ENCODE results near the gene JPH2.

JPH2 gene

DNA sequence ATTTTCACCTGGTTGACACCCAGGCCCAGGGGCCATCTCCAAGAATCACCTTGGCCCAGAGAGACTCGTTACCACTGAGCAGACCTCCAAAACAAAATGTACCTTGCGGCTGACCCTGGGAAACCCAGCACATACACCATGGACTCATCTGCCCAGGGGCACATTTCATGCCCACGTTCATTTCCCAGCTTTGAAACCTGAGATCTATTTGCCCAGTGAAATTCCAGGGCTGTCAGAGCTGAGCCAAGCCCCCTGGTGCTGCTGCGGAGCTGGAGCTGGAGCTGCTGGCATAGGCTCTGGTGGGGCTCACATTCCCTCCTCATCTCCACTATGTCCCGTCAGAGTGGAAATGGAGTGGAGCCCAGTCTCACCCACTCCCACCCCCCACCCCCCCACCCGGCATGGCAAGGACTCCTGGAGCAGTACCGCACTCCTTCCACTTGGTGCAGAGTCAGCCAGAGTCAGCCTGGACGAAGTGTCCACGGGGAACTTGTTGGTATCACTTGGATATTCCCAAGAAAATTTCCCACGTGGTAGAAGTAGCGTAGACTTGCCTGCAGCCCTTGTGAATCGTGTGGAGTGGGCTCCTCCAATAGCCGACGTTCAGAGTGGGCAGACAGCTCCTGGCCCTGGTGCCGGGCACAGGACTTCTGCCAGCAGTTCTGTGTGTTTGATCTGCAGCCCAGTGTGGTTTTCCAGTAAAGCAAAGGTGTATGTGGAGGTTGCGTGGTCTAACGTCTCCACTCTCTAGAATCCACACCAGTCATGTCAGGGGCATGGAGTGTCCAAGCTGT is 41.7 kb upstream of the JPH2 start:
- no peak overlapping the region for H3K27ac ChIP-seq
- no peak for TF ChIP-seq ZFX (IDR thresholded peaks at IDR 0.05)
- TF ChIP-seq, protein P1, sequence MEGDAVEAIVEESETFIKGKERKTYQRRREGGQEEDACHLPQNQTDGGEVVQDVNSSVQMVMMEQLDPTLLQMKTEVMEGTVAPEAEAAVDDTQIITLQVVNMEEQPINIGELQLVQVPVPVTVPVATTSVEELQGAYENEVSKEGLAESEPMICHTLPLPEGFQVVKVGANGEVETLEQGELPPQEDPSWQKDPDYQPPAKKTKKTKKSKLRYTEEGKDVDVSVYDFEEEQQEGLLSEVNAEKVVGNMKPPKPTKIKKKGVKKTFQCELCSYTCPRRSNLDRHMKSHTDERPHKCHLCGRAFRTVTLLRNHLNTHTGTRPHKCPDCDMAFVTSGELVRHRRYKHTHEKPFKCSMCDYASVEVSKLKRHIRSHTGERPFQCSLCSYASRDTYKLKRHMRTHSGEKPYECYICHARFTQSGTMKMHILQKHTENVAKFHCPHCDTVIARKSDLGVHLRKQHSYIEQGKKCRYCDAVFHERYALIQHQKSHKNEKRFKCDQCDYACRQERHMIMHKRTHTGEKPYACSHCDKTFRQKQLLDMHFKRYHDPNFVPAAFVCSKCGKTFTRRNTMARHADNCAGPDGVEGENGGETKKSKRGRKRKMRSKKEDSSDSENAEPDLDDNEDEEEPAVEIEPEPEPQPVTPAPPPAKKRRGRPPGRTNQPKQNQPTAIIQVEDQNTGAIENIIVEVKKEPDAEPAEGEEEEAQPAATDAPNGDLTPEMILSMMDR (conservative IDR thresholded peaks at IDR 0.05): no peak

DNA sequence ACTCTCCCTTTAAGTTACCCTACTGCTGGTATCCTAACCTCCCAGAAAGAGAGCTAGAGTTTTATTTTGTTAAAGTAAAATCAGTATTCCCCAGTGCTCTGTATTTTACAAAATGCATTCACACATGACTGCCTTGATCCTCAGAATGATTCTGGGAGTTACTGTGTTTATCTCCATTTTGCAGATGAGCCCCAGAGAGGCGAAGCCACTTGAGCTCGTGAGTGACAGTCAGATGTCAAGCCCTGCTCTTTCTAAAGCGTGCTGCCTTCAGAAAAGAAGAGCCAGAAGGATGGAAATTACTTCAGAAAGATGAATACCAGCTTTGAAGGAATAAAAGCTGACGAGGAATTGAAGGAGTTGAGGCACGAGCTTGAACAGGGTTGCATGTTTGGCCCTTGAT is 37.6 kb upstream of the JPH2 start:
- H3K27ac ChIP-seq: no peak overlapping the region
- no peak for TF ChIP-seq ZFX (IDR thresholded peaks at IDR 0.05)
- TF ChIP-seq, protein P1 (conservative IDR thresholded peaks at IDR 0.05): no peak

DNA sequence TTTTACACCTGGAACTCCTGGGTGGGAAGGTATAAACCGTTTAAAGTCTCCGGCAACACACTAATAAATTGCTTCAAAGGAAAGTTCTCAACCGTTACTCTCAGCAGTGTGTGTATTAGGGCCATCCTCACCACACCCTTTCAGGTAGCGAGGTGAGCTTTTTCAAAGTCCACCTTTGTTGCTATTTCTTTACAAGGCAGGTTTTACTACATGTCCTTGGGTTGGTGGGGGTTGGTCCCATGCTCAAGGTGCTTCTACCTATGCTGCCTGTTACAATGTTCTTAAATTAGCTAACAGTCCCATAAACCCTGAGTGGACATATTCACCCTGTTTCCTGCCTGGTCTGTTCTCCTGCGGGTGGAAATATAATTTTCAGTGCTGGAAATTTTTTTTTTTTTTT is 36.7 kb upstream of the JPH2 start:
- no peak overlapping the region for H3K27ac ChIP-seq
- no peak for TF ChIP-seq ZFX (IDR thresholded peaks at IDR 0.05)
- TF ChIP-seq, protein P1 (conservative IDR thresholded peaks at IDR 0.05): no peak

DNA sequence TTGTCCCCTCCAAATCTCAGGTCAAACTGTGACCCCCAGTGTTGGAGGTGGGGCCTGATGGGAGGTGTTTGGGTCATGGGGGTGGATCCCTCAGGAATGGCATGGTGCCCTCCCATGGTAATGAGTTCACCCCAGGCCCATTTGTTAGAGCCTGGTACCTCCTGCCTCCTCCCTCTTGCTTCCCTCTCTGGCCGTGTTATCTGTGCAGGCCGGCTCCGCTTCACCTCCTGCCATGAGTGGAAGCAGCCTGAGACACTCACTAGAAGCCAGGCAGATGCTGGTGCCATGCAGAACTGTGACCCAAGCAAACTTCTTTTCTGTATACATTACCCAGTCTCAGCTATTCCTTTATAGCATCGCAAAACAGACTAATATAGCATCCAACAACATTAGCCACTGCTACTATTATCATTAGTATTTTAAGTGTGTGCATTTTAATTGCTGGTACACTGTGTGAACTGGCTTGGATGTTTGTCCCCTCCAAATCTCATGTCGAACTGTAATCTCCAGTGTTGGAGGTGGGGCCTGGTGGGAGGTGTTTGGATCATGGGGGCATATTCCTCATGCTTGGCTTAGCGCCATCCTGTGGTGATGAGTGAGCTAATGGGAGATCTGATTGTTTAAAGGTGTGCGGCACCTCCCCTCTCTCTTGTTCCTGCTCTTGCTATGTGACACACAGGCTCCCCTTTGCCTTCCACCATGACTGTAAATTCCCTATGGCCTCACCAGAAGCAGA is 35.8 kb upstream of the JPH2 start:
- TF ChIP-seq, protein P1 (conservative IDR thresholded peaks at IDR 0.05): no peak
- no peak overlapping the region for H3K27ac ChIP-seq

DNA sequence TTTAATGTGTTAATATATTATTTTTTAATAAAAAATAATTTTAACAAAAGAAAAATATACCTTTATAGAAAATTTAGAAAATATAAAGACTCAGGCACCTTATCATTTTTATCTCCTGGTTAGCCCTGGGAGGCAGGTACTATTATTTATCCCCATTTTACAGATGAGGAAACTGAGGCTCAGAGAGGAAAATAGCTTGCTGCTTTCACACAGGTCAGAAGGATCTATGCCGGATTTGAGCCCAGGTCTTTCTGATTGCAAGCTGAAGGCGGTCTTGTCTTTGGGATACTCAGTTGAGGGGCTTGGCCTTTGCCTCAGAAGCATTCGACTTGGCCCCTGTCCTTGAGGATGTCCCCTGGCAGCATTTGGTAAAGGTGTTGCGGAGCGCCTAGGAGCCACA is 35.0 kb upstream of the JPH2 start:
- no peak overlapping the region for H3K27ac ChIP-seq
- no peak for TF ChIP-seq ZFX (IDR thresholded peaks at IDR 0.05)
- TF ChIP-seq, protein P1 (conservative IDR thresholded peaks at IDR 0.05): no peak

DNA sequence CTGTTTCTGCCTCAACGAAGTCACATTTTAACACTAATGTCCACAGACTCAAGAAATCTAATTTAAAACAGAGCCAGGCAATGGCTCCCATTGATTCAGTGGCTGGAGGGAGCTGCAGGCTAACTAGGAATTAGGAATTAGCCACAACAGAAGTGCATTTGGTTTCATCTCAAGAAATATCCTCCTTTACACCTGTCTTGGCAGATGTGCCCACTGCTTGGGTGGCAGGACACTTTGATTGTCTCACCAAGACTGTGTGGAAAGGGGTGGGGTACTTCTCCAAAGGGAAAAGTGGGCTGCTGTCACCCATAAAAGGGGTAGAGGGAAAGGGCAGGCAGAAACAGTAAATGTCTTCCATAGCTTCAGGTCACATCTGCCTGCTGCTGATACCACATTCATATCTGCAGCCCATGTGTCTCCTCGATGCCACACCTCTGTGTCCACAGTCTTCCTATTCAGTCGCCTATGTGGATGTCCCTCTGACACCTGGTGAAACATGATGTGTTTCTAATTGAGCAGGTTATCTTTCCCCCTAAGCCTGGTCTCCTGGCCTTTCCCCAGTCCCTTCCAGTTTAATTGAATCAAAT is 34.5 kb upstream of the JPH2 start:
- TF ChIP-seq ZFX (IDR thresholded peaks at IDR 0.05): no peak
- TF ChIP-seq, protein P1 (conservative IDR thresholded peaks at IDR 0.05): no peak
- no peak overlapping the region for H3K27ac ChIP-seq

DNA sequence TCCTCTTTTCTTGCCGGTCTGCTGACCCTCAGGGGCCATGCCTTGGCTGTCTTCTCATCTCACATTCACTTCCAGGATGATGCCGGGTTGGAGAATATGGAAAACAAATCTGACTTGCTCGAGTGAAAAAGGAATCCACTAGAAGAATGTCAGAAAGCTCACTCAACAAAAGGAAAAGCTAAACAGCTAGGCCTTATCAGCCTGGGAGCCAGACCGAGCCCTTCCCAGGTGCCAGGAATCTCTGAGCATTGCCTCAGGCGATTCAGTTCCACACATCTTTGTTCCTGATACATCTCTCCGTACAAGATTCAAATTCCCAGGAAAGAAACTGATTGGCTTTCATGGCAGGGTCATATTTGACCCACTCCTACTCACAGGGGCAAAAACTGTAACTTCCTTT is 32.8 kb upstream of the JPH2 start:
- no peak overlapping the region for H3K27ac ChIP-seq
- TF ChIP-seq ZFX (IDR thresholded peaks at IDR 0.05): no peak
- TF ChIP-seq, protein P1 (conservative IDR thresholded peaks at IDR 0.05): no peak

Data from C4-2B (cell line).